Measurements from ENCODE around the gene MMP25.

The MMP25 gene

GRCh38 chr16:3008690-3009037, 37.7 kb upstream of the MMP25 start:
- FAIRE-seq, result no peak
- no peak for DNase-seq (ENCODE audit: insufficient read length)

GRCh38 chr16:3009568-3010390, 36.6 kb upstream of the MMP25 start:
- TF ChIP-seq POLR2A (IDR thresholded peaks at IDR 0.05; ENCODE audit: low read depth, low read length), result no peak
- no peak for TF ChIP-seq POLR2AphosphoS5 (IDR thresholded peaks at IDR 0.05; ENCODE audit: low read depth, low read length)
- TF ChIP-seq TAF1 (IDR thresholded peaks at IDR 0.05; ENCODE audit: borderline replicate concordance, low read depth, low read length), result no peak
- FAIRE-seq (no peak), DNase-seq (ENCODE audit: insufficient read length) (no peak)

More at GRCh38 chr16:3008690-3009037, 37.7 kb upstream of the MMP25 start:
- TF ChIP-seq POLR2A (IDR thresholded peaks at IDR 0.05; ENCODE audit: low read depth, low read length), result no peak
- TF ChIP-seq TAF1 (IDR thresholded peaks at IDR 0.05; ENCODE audit: borderline replicate concordance, low read depth, low read length), result no peak
- no peak for TF ChIP-seq POLR2AphosphoS5 (IDR thresholded peaks at IDR 0.05; ENCODE audit: low read depth, low read length)

DNA sequence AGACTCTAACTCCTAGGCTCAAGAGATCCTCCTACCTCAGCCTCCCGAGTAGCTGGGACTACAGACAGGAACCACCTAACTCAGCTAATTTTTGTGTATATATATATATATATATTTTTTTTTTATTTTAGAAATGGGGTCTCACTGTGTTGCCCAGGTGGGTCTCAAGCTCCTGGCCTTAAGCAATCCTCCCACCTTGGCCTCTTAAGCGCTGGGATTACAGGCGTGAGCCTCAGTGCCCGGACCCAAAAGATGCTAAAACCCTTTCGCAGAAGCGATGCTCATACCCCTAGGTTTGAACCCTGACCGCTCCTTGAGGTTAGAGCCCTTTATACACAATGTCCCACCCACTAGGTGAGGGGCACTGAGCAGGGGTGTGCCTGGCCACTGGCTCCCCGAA, 35.9 kb upstream of the MMP25 start:
- DNase-seq (ENCODE audit: insufficient read length) (no peak), FAIRE-seq (no peak)
- TF ChIP-seq TAF1 (IDR thresholded peaks at IDR 0.05; ENCODE audit: borderline replicate concordance, low read depth, low read length) (no peak), POLR2AphosphoS5 (IDR thresholded peaks at IDR 0.05; ENCODE audit: low read depth, low read length) (no peak), POLR2A (IDR thresholded peaks at IDR 0.05; ENCODE audit: low read depth, low read length) (no peak)

DNA sequence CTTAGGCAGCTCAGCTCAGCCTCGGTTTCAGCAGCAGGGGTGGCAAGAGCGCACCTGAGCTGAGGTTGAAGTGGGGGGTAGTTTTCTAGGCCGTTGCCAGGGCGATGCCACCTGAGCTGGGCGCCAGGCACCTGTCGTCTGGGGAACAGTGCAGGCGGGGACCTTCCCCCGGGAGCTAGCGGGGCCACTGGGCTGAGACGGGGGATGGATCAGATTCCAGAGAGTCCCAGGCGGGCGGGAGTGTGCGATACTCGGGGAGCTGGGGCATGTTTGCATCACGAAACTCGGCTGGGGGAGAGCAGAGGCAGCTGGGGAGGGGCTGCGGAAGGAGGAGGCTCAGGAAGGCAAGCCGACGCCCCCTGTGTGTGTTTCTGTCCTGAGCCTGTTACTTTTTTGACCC, 34.1 kb upstream of the MMP25 start:
- no peak for FAIRE-seq
- no peak for DNase-seq (ENCODE audit: insufficient read length)
- no peak for TF ChIP-seq POLR2AphosphoS5 (IDR thresholded peaks at IDR 0.05; ENCODE audit: low read depth, low read length)
- no peak for TF ChIP-seq POLR2A (IDR thresholded peaks at IDR 0.05; ENCODE audit: low read depth, low read length)
- TF ChIP-seq TAF1 (IDR thresholded peaks at IDR 0.05; ENCODE audit: borderline replicate concordance, low read depth, low read length), result no peak

GRCh38 chr16:3012828-3013420, 33.4 kb upstream of the MMP25 start, which contains the start of gene CLDN9:
Gene CLDN9 (plus strand): TSS chr16:3012923. CDS start chr16:3013363, 440 bp downstream.
- TF ChIP-seq POLR2AphosphoS5 (IDR thresholded peaks at IDR 0.05; ENCODE audit: low read depth, low read length), result no peak
- no peak for TF ChIP-seq POLR2A (IDR thresholded peaks at IDR 0.05; ENCODE audit: low read depth, low read length)
- TF ChIP-seq TAF1 (IDR thresholded peaks at IDR 0.05; ENCODE audit: borderline replicate concordance, low read depth, low read length), result no peak
- DNase-seq (ENCODE audit: insufficient read length) (no peak), FAIRE-seq (no peak)

DNA sequence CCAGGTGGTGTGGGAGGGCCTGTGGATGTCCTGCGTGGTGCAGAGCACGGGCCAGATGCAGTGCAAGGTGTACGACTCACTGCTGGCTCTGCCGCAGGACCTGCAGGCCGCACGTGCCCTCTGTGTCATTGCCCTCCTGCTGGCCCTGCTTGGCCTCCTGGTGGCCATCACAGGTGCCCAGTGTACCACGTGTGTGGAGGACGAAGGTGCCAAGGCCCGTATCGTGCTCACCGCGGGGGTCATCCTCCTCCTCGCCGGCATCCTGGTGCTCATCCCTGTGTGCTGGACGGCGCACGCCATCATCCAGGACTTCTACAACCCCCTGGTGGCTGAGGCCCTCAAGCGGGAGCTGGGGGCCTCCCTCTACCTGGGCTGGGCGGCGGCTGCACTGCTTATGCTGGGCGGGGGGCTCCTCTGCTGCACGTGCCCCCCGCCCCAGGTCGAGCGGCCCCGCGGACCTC, 32.8 kb upstream of the MMP25 start:
- no peak for TF ChIP-seq TAF1 (IDR thresholded peaks at IDR 0.05; ENCODE audit: borderline replicate concordance, low read depth, low read length)
- FAIRE-seq (no peak), DNase-seq (ENCODE audit: insufficient read length) (no peak)

- TF ChIP-seq TAF1 (IDR thresholded peaks at IDR 0.05; ENCODE audit: borderline replicate concordance, low read depth, low read length) (no peak), POLR2AphosphoS5 (IDR thresholded peaks at IDR 0.05; ENCODE audit: low read depth, low read length) (no peak), POLR2A (IDR thresholded peaks at IDR 0.05; ENCODE audit: low read depth, low read length) (no peak)
- DNase-seq (ENCODE audit: insufficient read length) (no peak), FAIRE-seq (no peak)
Measured at GRCh38 chr16:3013998-3014690, 32.2 kb upstream of the MMP25 start.

- FAIRE-seq, result no peak
- no peak for DNase-seq (ENCODE audit: insufficient read length)
- TF ChIP-seq TAF1 (IDR thresholded peaks at IDR 0.05; ENCODE audit: borderline replicate concordance, low read depth, low read length) (no peak), POLR2A (IDR thresholded peaks at IDR 0.05; ENCODE audit: low read depth, low read length) (no peak), POLR2AphosphoS5 (IDR thresholded peaks at IDR 0.05; ENCODE audit: low read depth, low read length) (no peak)
Measured at GRCh38 chr16:3014971-3015370, 31.4 kb upstream of the MMP25 start.

DNA sequence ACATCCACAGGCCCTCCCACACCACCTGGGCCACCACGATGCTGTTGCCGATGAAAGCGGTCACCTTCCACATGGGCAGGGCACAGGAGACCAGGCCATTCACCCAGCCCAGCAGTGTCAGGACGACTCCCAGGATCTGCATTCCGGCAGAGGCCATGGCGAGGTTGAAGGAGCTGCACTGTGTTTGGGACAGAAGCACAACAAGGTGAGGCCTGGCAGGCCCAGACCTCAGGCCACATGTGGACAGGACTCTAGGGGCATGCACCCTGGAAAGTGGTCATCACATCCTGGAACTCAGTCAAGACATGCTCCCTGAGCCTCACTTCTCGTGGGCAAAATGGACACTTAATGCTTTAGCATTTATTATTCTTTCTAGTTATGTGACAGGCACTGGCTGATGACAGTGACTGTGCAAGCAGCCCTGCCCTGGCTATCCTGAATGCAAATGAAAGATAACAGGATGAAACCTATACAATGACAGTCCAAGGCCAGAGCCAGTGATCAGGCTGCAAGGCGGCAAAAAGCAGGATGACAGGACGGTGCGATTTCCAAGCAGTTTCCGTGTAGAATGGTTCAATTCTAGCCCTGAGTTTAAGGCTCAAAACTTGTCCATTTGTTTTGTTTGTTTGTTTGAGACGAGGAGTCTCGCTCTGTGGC, 30.4 kb upstream of the MMP25 start:
- no peak for FAIRE-seq
- DNase-seq (ENCODE audit: insufficient read length), result no peak
- TF ChIP-seq TAF1 (IDR thresholded peaks at IDR 0.05; ENCODE audit: borderline replicate concordance, low read depth, low read length) (no peak), POLR2AphosphoS5 (IDR thresholded peaks at IDR 0.05; ENCODE audit: low read depth, low read length) (no peak), POLR2A (IDR thresholded peaks at IDR 0.05; ENCODE audit: low read depth, low read length) (no peak)

- FAIRE-seq (no peak), DNase-seq (ENCODE audit: insufficient read length) (no peak)
- TF ChIP-seq POLR2AphosphoS5 (IDR thresholded peaks at IDR 0.05; ENCODE audit: low read depth, low read length) (no peak), POLR2A (IDR thresholded peaks at IDR 0.05; ENCODE audit: low read depth, low read length) (no peak), TAF1 (IDR thresholded peaks at IDR 0.05; ENCODE audit: borderline replicate concordance, low read depth, low read length) (no peak)
Measured at GRCh38 chr16:3017344-3017743, 29.0 kb upstream of the MMP25 start.

DNA sequence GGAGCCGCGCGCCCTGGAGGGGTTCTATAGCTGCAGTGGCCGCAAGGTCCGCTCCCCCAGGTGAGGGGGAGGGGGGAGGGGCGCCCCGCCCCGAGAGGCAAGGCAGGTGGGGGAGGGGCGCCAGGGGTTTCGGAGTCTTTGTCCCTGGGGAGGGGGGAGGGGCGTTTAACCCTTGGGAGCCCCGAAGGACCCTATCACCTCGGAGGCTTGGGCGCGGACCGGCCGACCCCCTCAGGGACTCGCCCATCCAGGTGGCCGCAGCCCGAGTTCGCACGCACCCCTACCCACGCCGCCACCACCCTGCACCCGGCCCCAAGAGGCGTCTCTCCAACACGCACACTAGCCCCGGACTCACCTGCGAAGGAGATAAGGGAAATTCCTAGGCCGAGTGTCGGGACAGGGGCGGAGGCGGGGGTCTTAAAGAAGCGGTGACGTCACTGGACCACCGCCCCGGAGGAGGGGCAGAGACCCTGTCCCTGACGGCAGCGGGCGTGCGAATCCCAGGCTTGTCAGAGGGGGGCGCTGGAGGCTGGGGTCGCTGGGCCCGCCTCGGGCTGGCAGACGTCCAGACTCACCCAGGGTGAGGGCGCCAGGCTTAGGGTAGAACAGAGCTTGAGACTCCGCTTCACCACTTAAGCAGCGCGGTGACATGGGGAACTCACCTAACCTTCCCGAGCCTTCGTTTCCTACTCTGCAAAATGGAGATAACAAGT, 28.4 kb upstream of the MMP25 start, which contains the start of gene CLDN6:
Gene CLDN6, minus strand, starts transcription at position 390 of the 713 bp plus-strand sequence. CDS start 2,162 bp downstream, outside the sequence.
- FAIRE-seq (no peak), DNase-seq (ENCODE audit: insufficient read length) (no peak)
- TF ChIP-seq TAF1 (IDR thresholded peaks at IDR 0.05; ENCODE audit: borderline replicate concordance, low read depth, low read length) (no peak), POLR2A (IDR thresholded peaks at IDR 0.05; ENCODE audit: low read depth, low read length) (no peak), POLR2AphosphoS5 (IDR thresholded peaks at IDR 0.05; ENCODE audit: low read depth, low read length) (no peak)
